Glomerular endothelial cell (primary cell): ENCODE results near the gene RBM19. TPM values are rescaled to one million over a fixed set of nuclear protein-coding genes. Genes with fewer than 3 reads are reported as not detected.

ENCODE experiments used
- DNase-seq: peaks from one replicate; pipeline ENCODE4 v3.0.0-alpha.2; 2011; ENCODE audit warnings: low read depth, low spot score; ENCODE audit errors: extremely low read depth
- total RNA-seq: library from RNA; depleted of rRNA; stranded (reverse); fragments of >200 nt; gene quantifications from 2 replicates; pipeline ENCODE4 v1.2.3, GENCODE V29; 2015

The RBM19 gene
- total RNA-seq, 1 donor from 2014 or later: 24.3 TPM

GRCh38 chr12:113841786-113842185 is 124.3 kb downstream of the RBM19 start:
- DNase-seq: no peak

- DNase-seq: no peak
These were observed 125.6 kb downstream of the RBM19 start for GRCh38 chr12:113840401-113841042.

GRCh38 chr12:113838896-113839295 is 127.2 kb downstream of the RBM19 start:
- DNase-seq: no peak

- no peak for DNase-seq
These were observed 128.4 kb downstream of the RBM19 start for GRCh38 chr12:113837528-113838296.

GRCh38 chr12:113837084-113837483 is 129.0 kb downstream of the RBM19 start:
- no peak for DNase-seq

GRCh38 chr12:113835896-113836295 is 130.2 kb downstream of the RBM19 start:
- no peak for DNase-seq

- no peak for DNase-seq
These were observed 130.7 kb downstream of the RBM19 start for GRCh38 chr12:113835433-113835832.

- DNase-seq: no peak
These were observed 132.7 kb downstream of the RBM19 start for GRCh38 chr12:113833422-113833821.

- DNase-seq: no peak
These were observed 134.6 kb downstream of the RBM19 start for GRCh38 chr12:113831476-113831875.

GRCh38 chr12:113831016-113831415 is 135.1 kb downstream of the RBM19 start:
- peak; percentile 27 for DNase-seq

GRCh38 chr12:113829212-113829611 is 136.9 kb downstream of the RBM19 start:
- no peak for DNase-seq

- DNase-seq: no peak
These were observed 138.5 kb downstream of the RBM19 start for GRCh38 chr12:113827539-113828114.

- DNase-seq: no peak
These were observed 139.2 kb downstream of the RBM19 start for GRCh38 chr12:113826805-113827538.

- DNase-seq: no peak
These were observed 140.4 kb downstream of the RBM19 start for GRCh38 chr12:113825705-113826104.

- DNase-seq: no peak
These were observed 142.3 kb downstream of the RBM19 start for GRCh38 chr12:113823816-113824215.

- DNase-seq: no peak
These were observed 143.1 kb downstream of the RBM19 start for GRCh38 chr12:113823016-113823415.

- no peak for DNase-seq
These were observed 145.3 kb downstream of the RBM19 start for GRCh38 chr12:113820842-113821241.

GRCh38 chr12:113820309-113820708 is 145.8 kb downstream of the RBM19 start:
- no peak for DNase-seq

- DNase-seq: no peak
These were observed 146.6 kb downstream of the RBM19 start for GRCh38 chr12:113819495-113819894.

- no peak for DNase-seq
These were observed 147.3 kb downstream of the RBM19 start for GRCh38 chr12:113818833-113819232.

GRCh38 chr12:113818283-113818682 is 147.8 kb downstream of the RBM19 start:
- no peak for DNase-seq
